Karpas-422 (cell line): ENCODE results near the gene BPIFA3. TPM values are rescaled to one million over a fixed set of nuclear protein-coding genes. Genes with fewer than 3 reads are reported as not detected.
A peak's percentile ranks its signal among the peaks of the same experiment; 100 is the strongest.

Experiments used
- DNase-seq: peaks from one replicate; pipeline ENCODE4 v3.0.0-alpha.2; 2015
- H2AFZ ChIP-seq: fragments of 200-600 bp; sonication (generic); 2 replicates; pipeline ENCODE4 v1.6.1; 2014; ENCODE audit warnings: antibody characterized with exemption, low read length, mixed read lengths
- H3K27ac ChIP-seq: fragments of 200-600 bp; sonication (generic); 2 replicates; pipeline ENCODE4 v1.5.1; 2014; ENCODE audit warnings: mild to moderate bottlenecking, low read length, moderate library complexity
- H3K27me3 ChIP-seq: fragments of 200-600 bp; sonication (generic); 2 replicates; pipeline ENCODE4 v1.6.1; 2014; ENCODE audit warnings: low read length, mixed read lengths
- H3K36me3 ChIP-seq: fragments of 200-600 bp; sonication (generic); 2 replicates; pipeline ENCODE4 v1.6.1; 2014; ENCODE audit warnings: low read length, mixed read lengths; ENCODE audit not compliant: insufficient read depth
- H3K4me1 ChIP-seq: fragments of 200-600 bp; sonication (generic); 2 replicates; pipeline ENCODE4 v1.6.1; 2014; ENCODE audit warnings: mild to moderate bottlenecking, low read length, mixed read lengths
- H3K4me2 ChIP-seq: fragments of 200-600 bp; sonication (generic); 2 replicates; pipeline ENCODE4 v1.6.1; 2014; ENCODE audit warnings: low read length, low read depth, mild to moderate bottlenecking; ENCODE audit not compliant: poor library complexity, severe bottlenecking
- H3K4me3 ChIP-seq: fragments of 200-600 bp; sonication (generic); 2 replicates; pipeline ENCODE4 v1.5.1; 2014; ENCODE audit warnings: mild to moderate bottlenecking, antibody characterized with exemption, low read length, mixed read lengths
- H3K79me2 ChIP-seq: fragments of 200-600 bp; sonication (generic); 2 replicates; pipeline ENCODE4 v1.6.1; 2014; ENCODE audit warnings: mild to moderate bottlenecking, low read length, mixed read lengths
- H3K9ac ChIP-seq: fragments of 200-600 bp; sonication (generic); 2 replicates; pipeline ENCODE4 v1.6.0; 2014; ENCODE audit warnings: low read length
- H3K9me2 ChIP-seq: fragments of 200-600 bp; sonication (generic), shearing (Covaris generic); replicated peaks from 2 replicates; pipeline ENCODE4 v1.6.0; 2014; ENCODE audit warnings: mild to moderate bottlenecking, low read length, moderate library complexity; ENCODE audit not compliant: insufficient read depth
- H3K9me3 ChIP-seq: fragments of 300-700, 200-600 bp; sonication (generic); 2 replicates; pipeline ENCODE4 v1.6.1; 2014; ENCODE audit warnings: low read length, mixed read lengths
- H4K20me1 ChIP-seq: fragments of 200-600 bp; sonication (generic); 2 replicates; pipeline ENCODE4 v1.6.1; 2014; ENCODE audit warnings: mild to moderate bottlenecking, antibody characterized with exemption, low read length, low read depth; ENCODE audit not compliant: insufficient read depth
- total RNA-seq: library from RNA; depleted of rRNA; stranded (reverse); fragments of >200 nt; shearing (Covaris generic); gene quantifications from 2 replicates; pipeline ENCODE4 v1.2.3, GENCODE V29; 2014; ENCODE audit warnings: low replicate concordance

The BPIFA3 gene
- total RNA-seq, 1 experiment from 2014 or later = not detected

- Histone ChIP-seq H3K9me2 (no peaks in the 10 kb centered on the region), H3K9ac (no peak overlapping the region), H3K4me3 (no peak overlapping the region), H3K36me3 (no peaks in the 10 kb centered on the region), H3K9me3 (no peaks in the 10 kb centered on the region), H3K27ac (no peak overlapping the region), H4K20me1 (no peaks in the 10 kb centered on the region), H3K4me2 (no peak overlapping the region), H3K27me3 (no peaks in the 10 kb centered on the region), H2AFZ (no peak overlapping the region), H3K4me1 (no peaks in the 10 kb centered on the region), H3K79me2 (no peaks in the 10 kb centered on the region)
- no peak for DNase-seq
These were observed 24.1 kb upstream of the BPIFA3 start for GRCh38 chr20:33192912-33193501.

GRCh38 chr20:33199026-33199425, 18.1 kb upstream of the BPIFA3 start:
- Histone ChIP-seq H3K9ac (no peak overlapping the region), H3K27me3 (no peaks in the 10 kb centered on the region), H3K4me3 (no peak overlapping the region), H3K79me2 (no peaks in the 10 kb centered on the region), H3K9me2 (no peaks in the 10 kb centered on the region), H3K4me2 (no peak overlapping the region), H3K36me3 (no peaks in the 10 kb centered on the region), H4K20me1 (no peaks in the 10 kb centered on the region), H3K9me3 (no peaks in the 10 kb centered on the region), H3K27ac (no peak overlapping the region), H3K4me1 (no peaks in the 10 kb centered on the region), H2AFZ (no peak overlapping the region)
- DNase-seq = no peak

DNA sequence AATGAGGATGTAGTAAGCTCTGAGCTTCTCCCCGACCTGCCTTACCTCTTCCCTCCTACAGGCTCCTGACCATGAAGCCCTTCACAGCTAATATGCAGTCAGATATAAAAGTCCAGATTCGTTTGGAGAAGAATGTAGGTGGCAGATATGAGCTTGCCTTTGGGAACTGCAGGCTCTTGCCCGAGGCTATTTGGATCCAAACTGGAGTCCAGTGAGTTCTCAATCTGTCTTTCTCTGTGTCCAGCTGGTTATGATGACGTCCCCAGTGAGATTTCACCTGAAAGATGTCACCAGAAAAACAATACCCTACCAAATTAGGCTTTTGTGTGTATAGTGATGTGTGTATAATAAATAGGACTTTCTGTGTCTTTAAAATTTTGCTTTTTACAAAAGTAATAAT, 14.7 kb upstream of the BPIFA3 start:
- Histone ChIP-seq H3K36me3 (no peaks in the 10 kb centered on the region), H3K27ac (no peak overlapping the region), H3K9me3 (no peaks in the 10 kb centered on the region), H3K27me3 (no peaks in the 10 kb centered on the region), H4K20me1 (no peaks in the 10 kb centered on the region), H3K4me3 (no peak overlapping the region), H3K9me2 (no peaks in the 10 kb centered on the region), H2AFZ (no peak overlapping the region), H3K4me1 (no peaks in the 10 kb centered on the region), H3K9ac (no peak overlapping the region), H3K4me2 (no peak overlapping the region), H3K79me2 (no peaks in the 10 kb centered on the region)
- no peak for DNase-seq

- H3K9ac ChIP-seq = no peak overlapping the region
- H3K27ac ChIP-seq = no peak overlapping the region
- no peak overlapping the region for H3K4me2 ChIP-seq
- H3K9me3 ChIP-seq = no peaks in the 10 kb centered on the region
- H3K36me3 ChIP-seq = no peaks in the 10 kb centered on the region
- no peaks in the 10 kb centered on the region for H3K4me1 ChIP-seq
- H4K20me1 ChIP-seq = no peaks in the 10 kb centered on the region
- no peak overlapping the region for H3K4me3 ChIP-seq
- no peaks in the 10 kb centered on the region for H3K27me3 ChIP-seq
- no peak overlapping the region for H2AFZ ChIP-seq
- H3K79me2 ChIP-seq = no peaks in the 10 kb centered on the region
- no peak for DNase-seq
- no peaks in the 10 kb centered on the region for H3K9me2 ChIP-seq
These were observed 13.7 kb upstream of the BPIFA3 start for GRCh38 chr20:33203444-33203843.

DNA sequence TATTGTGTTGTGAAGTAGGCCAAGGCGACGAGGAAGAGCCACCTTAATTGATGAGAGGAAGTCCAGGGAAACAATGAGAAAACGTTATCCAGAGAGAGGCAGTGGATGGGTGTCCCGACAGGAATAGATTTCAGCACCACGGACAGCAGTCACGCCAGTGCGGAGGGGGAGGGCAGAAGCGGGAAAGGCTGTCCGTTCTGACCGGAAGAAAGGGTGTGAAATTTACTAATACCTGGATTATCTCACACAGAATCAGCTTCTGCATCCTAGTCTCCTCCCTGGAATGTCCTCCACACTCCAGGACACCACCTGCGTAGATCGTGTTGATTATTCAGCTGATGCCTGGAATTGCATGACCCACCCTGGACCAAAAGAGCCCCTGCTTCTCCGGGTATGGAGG, 7.4 kb upstream of the BPIFA3 start:
- no peak overlapping the region for H3K4me3 ChIP-seq
- peak; percentile 66 for DNase-seq
- H3K9me2 ChIP-seq = no peaks in the 10 kb centered on the region
- H3K4me2 ChIP-seq = no peak overlapping the region
- H3K27me3 ChIP-seq = no peaks in the 10 kb centered on the region
- H3K27ac ChIP-seq = no peak overlapping the region
- no peaks in the 10 kb centered on the region for H3K79me2 ChIP-seq
- no peaks in the 10 kb centered on the region for H3K4me1 ChIP-seq
- no peak overlapping the region for H3K9ac ChIP-seq
- H4K20me1 ChIP-seq = no peaks in the 10 kb centered on the region
- no peak overlapping the region for H2AFZ ChIP-seq
- H3K36me3 ChIP-seq = no peaks in the 10 kb centered on the region
- no peaks in the 10 kb centered on the region for H3K9me3 ChIP-seq

- H4K20me1 ChIP-seq = no peaks in the 10 kb centered on the region
- no peak overlapping the region for H2AFZ ChIP-seq
- H3K27ac ChIP-seq = no peak overlapping the region
- H3K4me1 ChIP-seq = no peaks in the 10 kb centered on the region
- no peaks in the 10 kb centered on the region for H3K9me3 ChIP-seq
- H3K9me2 ChIP-seq = no peaks in the 10 kb centered on the region
- no peak for DNase-seq
- H3K9ac ChIP-seq = no peak overlapping the region
- no peaks in the 10 kb centered on the region for H3K27me3 ChIP-seq
- no peaks in the 10 kb centered on the region for H3K36me3 ChIP-seq
- H3K79me2 ChIP-seq = no peaks in the 10 kb centered on the region
- H3K4me2 ChIP-seq = no peak overlapping the region
- H3K4me3 ChIP-seq = no peak overlapping the region
These were observed 6.8 kb upstream of the BPIFA3 start for GRCh38 chr20:33210371-33210770.

GRCh38 chr20:33211817-33212424, 5.2 kb upstream of the BPIFA3 start:
- Histone ChIP-seq H3K9me2 (no peaks in the 10 kb centered on the region), H3K27ac (no peak overlapping the region)
- DNase-seq = peak; percentile 84

GRCh38 chr20:33224399-33224798, 7.2 kb downstream of the BPIFA3 start:
- Histone ChIP-seq H3K4me1 (no peaks in the 10 kb centered on the region), H2AFZ (no peak overlapping the region), H3K4me3 (no peak overlapping the region), H3K79me2 (no peaks in the 10 kb centered on the region), H4K20me1 (no peaks in the 10 kb centered on the region), H3K9ac (no peak overlapping the region), H3K27ac (no peak overlapping the region), H3K27me3 (no peaks in the 10 kb centered on the region), H3K9me3 (no peaks in the 10 kb centered on the region), H3K36me3 (no peaks in the 10 kb centered on the region), H3K4me2 (no peak overlapping the region), H3K9me2 (no peaks in the 10 kb centered on the region)
- DNase-seq = no peak

More at GRCh38 chr20:33211817-33212424, 5.2 kb upstream of the BPIFA3 start:
- no peaks in the 10 kb centered on the region for H3K27me3 ChIP-seq
- no peak overlapping the region for H3K4me3 ChIP-seq
- no peak overlapping the region for H3K4me2 ChIP-seq
- no peak overlapping the region for H2AFZ ChIP-seq
- H4K20me1 ChIP-seq = no peaks in the 10 kb centered on the region
- H3K79me2 ChIP-seq = no peaks in the 10 kb centered on the region
- no peaks in the 10 kb centered on the region for H3K9me3 ChIP-seq
- no peaks in the 10 kb centered on the region for H3K36me3 ChIP-seq
- H3K4me1 ChIP-seq = no peaks in the 10 kb centered on the region
- H3K9ac ChIP-seq = no peak overlapping the region
